BLaER1 (cell line): Measurements from ENCODE around the gene CTNNBL1.
"Not testable (repeated sequence)": the region's sequence is repeated elsewhere in the genome, so short reads cannot be mapped to it uniquely, and the experiment has no call there.

ENCODE experiments used
- H3K27ac ChIP-seq: shearing (Covaris generic); formaldehyde crosslinking; 2 replicates; pipeline ENCODE4 v1.8.1; 2022
- H3K27me3 ChIP-seq: shearing (Covaris generic); formaldehyde crosslinking; 2 replicates; pipeline ENCODE4 v1.8.1; 2022
- H3K36me3 ChIP-seq: shearing (Covaris generic); formaldehyde crosslinking; 2 replicates; pipeline ENCODE4 v1.8.1; 2022
- H3K4me1 ChIP-seq: shearing (Covaris generic); formaldehyde crosslinking; 2 replicates; pipeline ENCODE4 v1.8.1; 2022
- H3K4me2 ChIP-seq: shearing (Covaris generic); formaldehyde crosslinking; 2 replicates; pipeline ENCODE4 v1.8.1; 2022
- H3K4me3 ChIP-seq: shearing (Covaris generic); formaldehyde crosslinking; 2 replicates; pipeline ENCODE4 v1.8.1; 2022
- H3K9ac ChIP-seq: shearing (Covaris generic); formaldehyde crosslinking; 2 replicates; pipeline ENCODE4 v1.8.1; 2022
- H3K9me3 ChIP-seq: shearing (Covaris generic); formaldehyde crosslinking; 2 replicates; pipeline ENCODE4 v1.8.1; 2022
- H4K20me1 ChIP-seq: shearing (Covaris generic); formaldehyde crosslinking; 2 replicates; pipeline ENCODE4 v1.8.1; 2022
- Cebpa-rat ChIP-seq: shearing (Covaris generic); IDR thresholded peaks from 2 replicates; pipeline ENCODE4 v1.8.1; 2022

CTNNBL1 gene

DNA sequence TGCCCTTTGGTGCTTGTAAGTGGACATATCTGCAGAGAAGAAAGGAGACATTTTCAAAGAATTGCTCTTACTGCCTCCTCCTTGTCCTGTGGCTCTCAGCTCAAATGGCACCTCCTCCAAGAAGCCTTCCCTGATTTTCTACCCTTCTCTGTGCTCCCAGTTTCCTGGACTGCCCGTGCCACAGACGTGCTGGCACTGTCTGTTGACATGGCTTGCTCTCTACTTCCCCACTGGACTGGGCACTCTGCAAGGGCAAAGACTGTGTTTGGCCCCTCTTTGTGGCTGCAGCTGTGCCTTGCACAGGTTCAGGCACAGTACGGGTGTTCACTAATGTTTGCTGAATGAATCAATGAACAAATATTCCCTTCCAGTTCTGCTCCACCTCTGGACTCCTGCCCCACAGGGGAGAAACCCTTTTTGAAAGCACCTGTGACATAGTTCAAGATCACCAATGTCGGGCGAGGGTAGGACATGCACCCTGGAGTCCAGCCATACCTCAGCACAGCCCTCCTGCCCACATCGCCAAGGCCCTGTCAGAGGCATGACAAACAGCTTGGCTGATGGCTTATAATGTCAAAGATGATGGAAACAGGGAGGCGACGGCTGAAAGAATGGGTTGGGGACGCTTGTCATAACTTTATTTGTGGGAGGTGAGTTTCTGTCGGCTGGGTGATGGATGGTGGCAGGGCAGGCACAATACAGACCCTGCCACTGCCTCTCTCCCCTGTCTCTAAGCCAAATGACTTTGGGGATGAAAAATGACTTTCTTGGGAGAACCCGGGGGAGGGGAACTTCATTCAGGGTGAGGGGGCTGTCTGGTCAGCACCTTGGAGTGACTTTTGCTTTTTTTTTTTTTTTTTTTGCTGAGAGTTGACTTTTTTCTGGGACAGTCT, 15.6 kb upstream of the CTNNBL1 start:
- no peak overlapping the region for H3K4me3 ChIP-seq
- no peaks in the 10 kb centered on the region for H3K36me3 ChIP-seq
- no peak overlapping the region for H3K4me2 ChIP-seq
- H3K27me3 ChIP-seq = no peaks in the 10 kb centered on the region
- no peaks in the 10 kb centered on the region for H4K20me1 ChIP-seq
- TF ChIP-seq Cebpa-rat = no peak
- no peak overlapping the region for H3K9ac ChIP-seq
- no peaks in the 10 kb centered on the region for H3K4me1 ChIP-seq
- H3K27ac ChIP-seq = no peak overlapping the region
- no peaks in the 10 kb centered on the region for H3K9me3 ChIP-seq

DNA sequence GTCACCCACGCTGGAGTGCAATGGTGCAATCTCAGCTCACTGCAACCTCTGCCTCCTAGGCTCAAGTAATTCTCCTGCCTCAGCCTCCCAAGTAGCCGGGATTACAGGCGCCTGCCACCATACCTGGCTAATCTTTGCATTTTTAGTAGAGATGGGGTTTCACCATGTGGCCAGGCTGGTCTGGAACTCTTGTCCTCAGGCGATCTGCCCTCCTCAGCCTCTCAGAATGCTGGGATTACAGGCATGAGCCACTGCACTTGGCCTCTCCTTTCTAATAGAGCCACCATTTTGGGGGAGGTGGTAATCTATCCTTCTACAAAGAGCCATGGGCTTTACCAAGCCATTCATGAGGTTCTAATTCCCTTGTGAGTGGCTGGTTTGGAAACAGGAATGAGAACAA, 14.1 kb upstream of the CTNNBL1 start:
- H3K4me1 ChIP-seq, H3K36me3 ChIP-seq, H3K27me3 ChIP-seq, H3K9me3 ChIP-seq, H3K9ac ChIP-seq, H3K4me3 ChIP-seq, H3K4me2 ChIP-seq, H4K20me1 ChIP-seq, H3K27ac ChIP-seq: not testable (repeated sequence)

DNA sequence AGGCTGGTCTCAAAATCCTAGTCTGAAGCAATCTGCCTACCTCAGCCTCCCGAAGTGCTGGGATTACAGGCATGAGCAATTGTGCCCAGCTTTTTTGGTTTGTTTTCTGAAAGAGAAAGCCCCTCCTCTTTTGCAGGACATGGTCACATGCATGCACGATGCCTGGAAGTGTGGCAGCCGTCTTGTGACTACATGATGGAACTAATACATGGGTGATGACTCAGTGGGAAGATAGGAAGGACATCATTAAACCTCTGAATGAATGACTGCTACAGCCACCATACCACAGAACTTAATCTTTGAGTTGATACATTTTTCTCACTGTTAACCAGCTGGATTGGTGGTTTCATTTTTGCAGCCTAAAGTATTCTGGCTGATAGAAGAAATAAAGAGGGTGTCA, 13.4 kb upstream of the CTNNBL1 start:
- no peaks in the 10 kb centered on the region for H3K27me3 ChIP-seq
- no peaks in the 10 kb centered on the region for H3K36me3 ChIP-seq
- H4K20me1 ChIP-seq = no peaks in the 10 kb centered on the region
- no peak overlapping the region for H3K4me2 ChIP-seq
- H3K4me1 ChIP-seq = no peaks in the 10 kb centered on the region
- H3K9me3 ChIP-seq = no peaks in the 10 kb centered on the region
- no peak overlapping the region for H3K4me3 ChIP-seq
- TF ChIP-seq Cebpa-rat = no peak
- no peak overlapping the region for H3K27ac ChIP-seq
- no peak overlapping the region for H3K9ac ChIP-seq

- TF ChIP-seq Cebpa-rat = no peak
- Histone ChIP-seq H3K9me3 (no peaks in the 10 kb centered on the region), H3K4me3 (no peak overlapping the region), H3K36me3 (no peaks in the 10 kb centered on the region), H3K4me1 (no peaks in the 10 kb centered on the region), H3K9ac (no peak overlapping the region), H3K27me3 (no peaks in the 10 kb centered on the region), H3K27ac (no peak overlapping the region), H3K4me2 (no peak overlapping the region), H4K20me1 (no peaks in the 10 kb centered on the region)
Measured at GRCh38 chr20:37681384-37682112, 12.3 kb upstream of the CTNNBL1 start.

DNA sequence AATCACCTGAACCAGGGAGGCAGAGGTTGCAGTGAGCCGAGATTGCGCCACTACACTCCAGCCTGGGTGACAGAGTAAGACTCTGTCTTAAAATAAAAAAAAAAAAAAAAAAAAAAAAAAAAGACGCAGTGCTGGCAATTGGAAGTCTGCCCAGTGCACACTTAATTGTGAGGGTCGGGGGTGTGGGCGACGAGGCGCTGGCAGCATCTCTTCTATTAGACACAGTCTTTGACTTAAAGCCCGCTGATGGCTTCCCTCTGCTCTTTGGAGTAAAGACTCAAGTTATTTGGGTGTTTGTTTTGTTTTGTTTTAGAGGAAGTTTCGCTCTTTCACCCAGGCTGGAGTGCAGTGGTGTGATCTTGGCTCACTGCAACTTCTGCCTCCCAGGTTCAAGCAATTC, 10.7 kb upstream of the CTNNBL1 start:
- not testable (repeated sequence) for H3K36me3 ChIP-seq, H4K20me1 ChIP-seq, H3K9ac ChIP-seq, H3K27ac ChIP-seq, H3K4me3 ChIP-seq, H3K4me1 ChIP-seq, H3K4me2 ChIP-seq, H3K27me3 ChIP-seq, H3K9me3 ChIP-seq

- no peak for TF ChIP-seq Cebpa-rat
- Histone ChIP-seq H3K4me2 (no peak overlapping the region), H3K27ac (no peak overlapping the region), H4K20me1 (no peaks in the 10 kb centered on the region), H3K9me3 (no peaks in the 10 kb centered on the region), H3K4me3 (no peak overlapping the region), H3K4me1 (no peaks in the 10 kb centered on the region), H3K36me3 (no peaks in the 10 kb centered on the region), H3K27me3 (no peaks in the 10 kb centered on the region), H3K9ac (no peak overlapping the region)
Measured at GRCh38 chr20:37686762-37687477, 6.9 kb upstream of the CTNNBL1 start.

DNA sequence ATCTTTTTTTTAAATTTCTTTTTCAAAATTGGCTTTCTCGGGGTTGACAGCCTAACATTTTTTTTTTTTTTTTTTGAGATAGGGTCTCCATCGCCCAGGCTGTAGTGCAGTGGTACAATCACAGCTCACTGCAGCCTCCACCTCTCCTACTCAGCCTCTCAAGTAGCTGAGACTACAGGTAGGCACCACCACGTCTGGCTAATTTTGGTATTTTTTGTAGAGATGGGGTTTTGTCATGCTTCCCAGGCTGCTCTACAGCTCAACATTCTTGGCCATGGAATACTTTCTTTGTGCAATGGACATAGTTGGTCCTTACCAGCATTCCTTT, 6.4 kb upstream of the CTNNBL1 start:
- no peaks in the 10 kb centered on the region for H3K27me3 ChIP-seq
- H3K4me2 ChIP-seq = no peak overlapping the region
- H3K36me3 ChIP-seq = no peaks in the 10 kb centered on the region
- H4K20me1 ChIP-seq = no peaks in the 10 kb centered on the region
- no peak overlapping the region for H3K4me3 ChIP-seq
- no peaks in the 10 kb centered on the region for H3K9me3 ChIP-seq
- TF ChIP-seq Cebpa-rat = no peak
- H3K27ac ChIP-seq = no peak overlapping the region
- no peak overlapping the region for H3K9ac ChIP-seq
- no peaks in the 10 kb centered on the region for H3K4me1 ChIP-seq

DNA sequence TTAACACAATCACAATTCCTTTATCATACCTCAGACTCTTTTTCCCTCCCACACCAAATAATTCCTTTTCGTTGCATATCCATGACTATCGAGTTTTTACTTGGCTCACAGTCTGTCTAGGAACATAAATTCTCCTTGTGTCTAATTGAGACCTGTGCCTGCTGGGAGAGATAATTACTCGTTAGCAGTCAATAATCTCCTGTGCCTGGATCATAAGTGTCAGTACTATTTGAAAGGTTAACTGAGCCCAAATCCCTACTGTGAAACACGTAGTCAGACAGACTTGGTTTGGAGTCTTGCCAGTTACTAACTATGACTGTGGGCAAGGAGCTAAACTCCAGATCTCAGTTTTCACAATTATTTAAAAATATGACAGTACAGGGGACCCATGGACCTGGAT, 5.7 kb upstream of the CTNNBL1 start:
- no peak overlapping the region for H3K4me2 ChIP-seq
- no peak for TF ChIP-seq Cebpa-rat
- H3K9me3 ChIP-seq = no peaks in the 10 kb centered on the region
- no peaks in the 10 kb centered on the region for H4K20me1 ChIP-seq
- H3K36me3 ChIP-seq = no peaks in the 10 kb centered on the region
- H3K27ac ChIP-seq = no peak overlapping the region
- no peak overlapping the region for H3K4me3 ChIP-seq
- no peak overlapping the region for H3K9ac ChIP-seq
- H3K4me1 ChIP-seq = no peaks in the 10 kb centered on the region
- no peaks in the 10 kb centered on the region for H3K27me3 ChIP-seq

- Histone ChIP-seq H3K27ac (no peak overlapping the region), H3K27me3 (no peaks in the 10 kb centered on the region), H3K4me3 (no peak overlapping the region), H4K20me1 (peaks cover 16% of the 10 kb centered on the region; the same call in 1 of the 2 replicates), H3K9ac (no peak overlapping the region), H3K4me1 (peaks cover 14% of the 10 kb centered on the region), H3K36me3 (no peaks in the 10 kb centered on the region), H3K9me3 (no peaks in the 10 kb centered on the region), H3K4me2 (no peak overlapping the region)
- TF ChIP-seq Cebpa-rat = no peak
Measured at GRCh38 chr20:37690626-37691369, 3.0 kb upstream of the CTNNBL1 start.
